GM10248 (cell line): ENCODE results near the gene MAPT.

Experiments used
- CTCF ChIA-PET: fragments of 300-600 bp; sonication (Branson Sonifier 250); formaldehyde crosslinking; extraction: SDS; loops from one replicate; lab custom pipeline; 2021; ENCODE audit warnings: antibody characterized with exemption; lab: Yijun Ruan, JAX
- POLR2A ChIA-PET: fragments of 350-650 bp; sonication (Branson Sonifier 250); formaldehyde crosslinking; extraction: SDS; loops from one replicate; lab custom pipeline; 2020; ENCODE audit warnings: antibody characterized with exemption; lab: Yijun Ruan, JAX
- DNase-seq: peaks from one replicate; pipeline ENCODE4 v3.0.0; 2012; ENCODE audit errors: extremely low spot score
- TF ChIP-seq, protein P1 (sequence below): IDR thresholded peaks from 2 replicates; pipeline ENCODE4 v1.5.1; 2012; ENCODE audit warnings: mild to moderate bottlenecking, low read depth; ENCODE audit errors: extremely low read depth, missing control alignments, control extremely low read depth

The MAPT gene

DNA sequence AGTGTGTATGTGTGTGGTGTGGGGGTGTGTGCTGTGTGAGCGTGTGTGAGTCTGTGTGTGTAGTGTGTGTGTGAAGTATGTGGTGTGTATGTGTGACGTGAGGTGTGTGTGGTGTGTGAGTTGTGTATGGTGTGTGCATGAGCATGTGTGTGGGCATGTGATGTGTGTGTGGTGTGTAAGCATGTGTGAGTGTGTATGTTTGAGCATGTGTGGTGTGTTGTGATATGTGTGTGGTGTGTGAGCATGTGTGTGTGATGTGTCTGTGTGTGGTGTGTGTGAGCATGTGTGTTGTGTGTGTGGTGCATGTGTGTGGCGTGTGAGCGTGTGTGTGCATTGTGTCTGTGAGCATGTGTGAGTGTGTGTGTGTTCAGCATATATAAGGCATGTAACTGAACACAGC lies 20.9 kb downstream of the MAPT start:
- CTCF ChIA-PET: no interaction called here
- DNase-seq: no peak
- POLR2A ChIA-PET: no interaction called here
- TF ChIP-seq, protein P1, sequence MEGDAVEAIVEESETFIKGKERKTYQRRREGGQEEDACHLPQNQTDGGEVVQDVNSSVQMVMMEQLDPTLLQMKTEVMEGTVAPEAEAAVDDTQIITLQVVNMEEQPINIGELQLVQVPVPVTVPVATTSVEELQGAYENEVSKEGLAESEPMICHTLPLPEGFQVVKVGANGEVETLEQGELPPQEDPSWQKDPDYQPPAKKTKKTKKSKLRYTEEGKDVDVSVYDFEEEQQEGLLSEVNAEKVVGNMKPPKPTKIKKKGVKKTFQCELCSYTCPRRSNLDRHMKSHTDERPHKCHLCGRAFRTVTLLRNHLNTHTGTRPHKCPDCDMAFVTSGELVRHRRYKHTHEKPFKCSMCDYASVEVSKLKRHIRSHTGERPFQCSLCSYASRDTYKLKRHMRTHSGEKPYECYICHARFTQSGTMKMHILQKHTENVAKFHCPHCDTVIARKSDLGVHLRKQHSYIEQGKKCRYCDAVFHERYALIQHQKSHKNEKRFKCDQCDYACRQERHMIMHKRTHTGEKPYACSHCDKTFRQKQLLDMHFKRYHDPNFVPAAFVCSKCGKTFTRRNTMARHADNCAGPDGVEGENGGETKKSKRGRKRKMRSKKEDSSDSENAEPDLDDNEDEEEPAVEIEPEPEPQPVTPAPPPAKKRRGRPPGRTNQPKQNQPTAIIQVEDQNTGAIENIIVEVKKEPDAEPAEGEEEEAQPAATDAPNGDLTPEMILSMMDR: no peak

DNA sequence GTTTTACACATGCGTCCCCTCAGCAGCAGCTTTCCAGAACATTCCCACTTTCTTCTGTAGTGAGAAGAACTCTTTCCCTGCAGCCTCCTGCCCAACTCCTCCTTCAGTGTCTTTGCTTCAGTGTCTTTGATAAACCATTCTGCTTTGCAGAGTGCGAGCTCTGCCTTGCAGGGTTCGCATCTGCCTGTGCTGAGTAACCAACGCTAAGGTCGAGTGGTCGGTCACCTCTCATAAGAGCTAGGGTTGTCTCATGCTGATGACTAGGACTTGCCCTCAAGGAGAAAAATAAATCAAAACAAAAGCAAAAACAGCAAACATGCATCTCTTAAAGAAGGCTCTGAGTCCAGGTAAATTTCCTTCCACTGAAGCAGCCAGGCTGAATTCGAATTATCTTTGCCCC lies 22.7 kb downstream of the MAPT start:
- ChIA-PET CTCF (no interaction called here), POLR2A (no interaction called here)
- TF ChIP-seq, protein P1: no peak
- DNase-seq: no peak

DNA sequence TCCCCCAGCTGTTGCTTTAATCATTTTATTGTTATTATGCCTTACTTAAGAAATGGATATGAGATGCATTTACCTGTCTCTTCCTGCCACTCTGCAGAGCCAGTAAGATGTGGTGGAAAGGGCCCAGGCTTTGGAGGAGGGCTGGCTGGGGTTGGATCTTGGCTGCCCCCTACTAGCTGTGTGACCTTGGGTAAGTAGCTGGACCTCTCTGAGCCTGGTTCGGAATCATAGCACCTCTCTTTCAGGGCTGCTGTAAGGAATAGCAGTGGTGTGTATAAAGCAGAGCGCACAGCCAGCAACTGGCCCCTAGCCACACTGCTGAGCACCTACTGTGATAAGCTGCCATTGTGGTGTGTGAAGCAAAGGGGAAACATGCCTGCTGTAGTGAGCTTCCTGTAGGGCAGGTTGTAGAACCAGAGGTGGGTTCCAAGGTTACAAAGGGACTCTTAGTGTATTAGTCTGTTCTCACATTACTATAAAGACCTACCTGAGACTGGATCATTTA lies 23.9 kb downstream of the MAPT start:
- TF ChIP-seq, protein P1: no peak
- DNase-seq: no peak
- ChIA-PET CTCF (interaction anchor here (1.2 kb wide), 1 partner anchor 30 kb away, joined by 3 read pairs; no protein-coding TSS in a partner anchor), POLR2A (no interaction called here)

DNA sequence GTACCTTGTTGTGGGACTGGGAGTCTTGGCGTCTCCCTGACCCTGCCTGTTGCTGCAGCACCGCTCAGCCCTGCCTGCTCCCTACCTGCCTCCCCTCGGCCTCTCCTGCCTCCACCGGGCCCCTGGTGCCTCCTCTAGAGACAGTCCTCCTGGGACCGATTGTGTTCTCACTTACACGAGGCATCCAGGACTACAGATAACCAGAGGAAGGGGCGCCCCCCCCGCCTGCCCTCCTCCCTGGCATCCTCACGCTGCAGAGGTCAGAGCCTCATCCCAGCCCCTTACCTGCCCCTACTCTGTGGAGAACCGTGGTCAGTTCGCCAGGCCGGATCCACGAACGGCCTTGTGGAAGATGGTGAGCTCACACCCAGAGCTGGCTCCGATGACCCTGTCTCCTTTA lies 24.8 kb downstream of the MAPT start:
- CTCF ChIA-PET: interaction anchor here (1.2 kb wide), 1 partner anchor 30 kb away, joined by 3 read pairs; no protein-coding TSS in a partner anchor
- DNase-seq: no peak
- TF ChIP-seq, protein P1: no peak
- POLR2A ChIA-PET: no interaction called here

DNA sequence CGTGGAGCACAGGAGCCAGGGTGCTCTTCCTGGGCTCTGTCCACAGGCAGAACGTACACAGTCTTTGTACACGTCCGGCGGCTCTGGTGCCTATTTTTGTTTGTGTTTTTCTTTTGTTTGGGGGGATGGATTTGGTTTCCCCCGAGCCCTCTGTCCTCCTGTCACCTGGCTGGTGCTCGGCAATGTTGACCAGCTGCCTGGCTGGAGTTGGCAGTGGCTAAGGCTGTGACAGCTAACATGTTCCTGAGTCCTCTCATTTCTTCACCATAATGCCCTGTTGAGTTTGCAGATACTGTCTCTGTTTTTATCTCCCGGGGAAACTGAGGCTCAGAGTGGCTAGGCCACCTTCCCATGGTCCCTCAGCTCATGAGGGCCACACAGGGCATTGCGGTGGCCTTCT lies 25.7 kb downstream of the MAPT start:
- CTCF ChIA-PET: interaction anchor here (1.8 kb wide), 1 partner anchor 29 kb away, joined by 5 read pairs; no protein-coding TSS in a partner anchor
- TF ChIP-seq, protein P1: no peak
- POLR2A ChIA-PET: no interaction called here
- no peak for DNase-seq

DNA sequence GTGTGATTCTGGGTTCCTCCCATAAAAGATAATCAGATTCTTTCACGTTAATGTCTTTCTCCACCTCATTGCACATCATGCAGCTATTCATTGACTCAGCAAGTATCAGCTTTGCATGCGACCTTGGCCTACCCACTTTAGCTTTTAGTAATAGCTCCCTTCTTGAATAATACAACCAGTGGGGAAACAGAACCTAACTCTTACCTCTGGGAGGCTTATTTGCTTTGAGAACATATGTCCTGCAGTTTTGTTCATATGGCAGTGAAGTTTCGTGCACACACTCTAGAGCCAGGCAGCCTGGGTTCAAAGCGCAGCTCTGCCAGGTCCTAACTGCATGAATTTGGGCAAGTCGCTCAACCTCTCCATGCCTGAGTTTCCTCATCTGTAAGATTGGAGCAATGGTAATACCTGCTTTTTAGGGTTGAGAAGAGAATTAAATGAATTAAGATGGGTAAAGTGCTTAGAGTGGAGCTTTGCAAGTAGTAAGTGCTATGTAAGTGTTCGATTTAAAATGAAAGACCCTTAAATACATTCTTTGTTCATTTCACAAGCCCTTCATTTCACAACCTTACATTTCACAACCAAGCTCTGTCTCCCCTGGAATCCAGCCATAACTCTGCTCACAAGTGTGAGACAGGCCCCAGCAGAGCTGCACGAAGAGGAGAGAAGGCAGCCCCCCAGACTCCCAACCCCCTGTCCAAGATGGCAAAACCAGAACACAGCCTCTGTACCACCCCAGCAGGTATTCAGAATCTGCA lies 29.3 kb downstream of the MAPT start:
- TF ChIP-seq, protein P1: no peak
- CTCF ChIA-PET: interaction anchor here (1.0 to 1.2 kb wide), 2 partner anchors 14 to 25 kb away, joined by 4 to 6 read pairs; no protein-coding TSS in a partner anchor

More for the DNA sequence above, 29.3 kb downstream of the MAPT start:
- POLR2A ChIA-PET: no interaction called here
- no peak for DNase-seq
